ENCODE measurements around the gene BRD1.

GRCh38 chr22:49761836-49762235 lies 65.8 kb downstream of the BRD1 start:
- TF ChIP-seq EP300 (IDR thresholded peaks at IDR 0.05) (no peak), POLR2A (IDR thresholded peaks at IDR 0.05) (no peak)
